GM12878 (cell line): ENCODE data around the gene UQCR11. TPM values are rescaled to one million over a fixed set of nuclear protein-coding genes. Genes with fewer than 3 reads are reported as not detected.

ENCODE experiments used
- ATAC-seq: fragments of 200-7000 bp; cut with Tn5 transposase; 3 replicates; pipeline ENCODE4 v1.9.1; 2020; ENCODE audit warnings: mild to moderate bottlenecking, moderate library complexity
- BruUV-seq: library from RNA; stranded (reverse); fragments of 400-500 nt; replicated peaks from 2 replicates; lab custom pipeline; 2021; lab: Mats Ljungman, UMichigan
- CTCF ChIA-PET: fragments of 300-600 bp; sonication (Branson Sonifier 250); formaldehyde crosslinking; extraction: SDS; loops from one replicate; lab custom pipeline; 2021; ENCODE audit warnings: inconsistent platforms; lab: Yijun Ruan, JAX
- POLR2A ChIA-PET: fragments of 350-600 bp; formaldehyde crosslinking; extraction: SDS; loops from one replicate; lab custom pipeline; 2021; ENCODE audit warnings: inconsistent platforms; lab: Charles Lee
- RAD21 ChIA-PET: fragments of 300-600 bp; sonication (Branson Sonifier 250); formaldehyde crosslinking; loops from one replicate; lab custom pipeline; 2023; ENCODE audit warnings: antibody characterized with exemption; ENCODE audit not compliant: unreplicated experiment; lab: Charles Lee
- SMC1A ChIA-PET: fragments of 300-600 bp; sonication (Branson Sonifier 250); formaldehyde crosslinking; loops from one replicate; lab custom pipeline; 2023; ENCODE audit not compliant: unreplicated experiment, uncharacterized antibody; lab: Charles Lee
- DNase-seq: peaks from one replicate; pipeline ENCODE4 v3.0.0-alpha.2; 2011; ENCODE audit warnings: low read depth, low spot score
- FAIRE-seq: peaks from 3 replicates; lab custom pipeline; 2011; peaks lifted over from hg19 to GRCh38; lab: Jason Lieb, UNC
- H2AFZ ChIP-seq: 2 replicates; pipeline ENCODE4 v1.6.0; 2011; ENCODE audit warnings: low read depth, low read length, control low read depth; ENCODE audit not compliant: control insufficient read depth
- H3K27ac ChIP-seq: 2 replicates; pipeline ENCODE4 v1.5.1; 2011; ENCODE audit warnings: control low read depth; ENCODE audit not compliant: control insufficient read depth, insufficient read depth
- H3K27me3 ChIP-seq, 2 experiments: replicated peaks in 1 of 2; 2 replicates each; pipeline versions ENCODE4 v1.6.0 to v1.6.1; 2011; ENCODE audit warnings: low read length in 1 of 2; ENCODE audit not compliant: control insufficient read depth in 2 of 2, insufficient read depth in 2 of 2
- H3K36me3 ChIP-seq, 2 experiments: 2 replicates each; pipeline ENCODE4 v1.5.1; 2011; ENCODE audit warnings: low read length in 1 of 2; ENCODE audit not compliant: control insufficient read depth in 2 of 2, insufficient read depth in 2 of 2
- H3K4me1 ChIP-seq: 2 replicates; pipeline ENCODE4 v1.6.1; 2011; ENCODE audit warnings: mild to moderate bottlenecking, low read length, moderate library complexity, mixed read lengths; ENCODE audit not compliant: control insufficient read depth, insufficient read depth
- H3K4me2 ChIP-seq: 2 replicates; pipeline ENCODE4 v1.6.0; 2011; ENCODE audit warnings: control low read depth; ENCODE audit not compliant: control insufficient read depth, insufficient read depth
- H3K4me3 ChIP-seq: fragments of 200-600 bp; sonication (generic); 2 replicates; pipeline ENCODE4 v1.5.1; 2016
- H3K79me2 ChIP-seq: 2 replicates; pipeline ENCODE4 v1.6.0; 2011; ENCODE audit warnings: low read length; ENCODE audit not compliant: control insufficient read depth, insufficient read depth
- H3K9ac ChIP-seq: 2 replicates; pipeline ENCODE4 v1.8.0; 2011; ENCODE audit warnings: low read length, control low read depth, mixed read lengths; ENCODE audit not compliant: control insufficient read depth, insufficient read depth
- H3K9me3 ChIP-seq: replicated peaks from 3 replicates; pipeline ENCODE4 v1.5.1; 2011; ENCODE audit warnings: mild to moderate bottlenecking, low read length; ENCODE audit not compliant: control insufficient read depth, insufficient read depth
- H4K20me1 ChIP-seq: 2 replicates; pipeline ENCODE4 v1.6.0; 2011; ENCODE audit not compliant: control insufficient read depth, insufficient read depth
- CBX3 ChIP-seq: fragments of 200-600 bp; sonication (generic); IDR thresholded peaks from 2 replicates; pipeline ENCODE4 v1.6.1; 2016; ENCODE audit warnings: low read depth, borderline replicate concordance
- POLR2A ChIP-seq: IDR thresholded peaks from 2 replicates; pipeline ENCODE4 v1.6.1; 2011; ENCODE audit warnings: low read depth, mild to moderate bottlenecking, low read length
- SMARCA5 ChIP-seq: fragments of 450-650 bp; IDR thresholded peaks from 2 replicates; pipeline ENCODE4 v1.6.1; 2017; ENCODE audit warnings: mild to moderate bottlenecking
- WGBS: methylation state at CpG from one replicate; pipeline ENCODE4 v1.1.6; 2016; ENCODE audit warnings: low lambda C conversion rate; ENCODE audit not compliant: insufficient replicate concordance, insufficient coverage; ENCODE audit errors: missing lambda C conversion rate; 5-methylcytosine and 5-hydroxymethylcytosine counted together
- in situ Hi-C: fragments of 300-500 bp; cut with MboI; formaldehyde crosslinking; loops from 9 replicates; pipeline ENCODE4 v1.14.3; 2018; ENCODE audit warnings: mixed read lengths
- intact Hi-C: fragments of 100-400 bp; cut with micrococcal nuclease; formaldehyde crosslinking; loops from one replicate; pipeline ENCODE4 v1.14.2; 2022; ENCODE audit not compliant: unreplicated experiment
- polyA plus RNA-seq, 11 experiments: library from polyadenylated mRNA; depleted of rRNA in 4 of 11; unstranded in 6 of 11; stranded (reverse) in 5 of 11; fragments of >200 nt; fragmentation: Nextera tagmentation in 4 of 11; fragmentation: Illumina TruSeq in 1 of 11; extraction: Ambion mirVana in 4 of 11; extraction: Trizol in 1 of 11; gene quantifications; 1 replicate in 1 of 11; 2 replicates in 10 of 11; pipeline versions ENCODE4 v1.2.1 to v1.2.3, GENCODE V29; 2011 to 2016; ENCODE audit warnings: inconsistent platforms in 2 of 11, missing spikeins in 2 of 11, low read depth in 1 of 11
- total RNA-seq, 4 experiments: library from RNA; depleted of rRNA in 3 of 4; stranded (reverse); fragments of >200 nt in 3 of 4; fragmentation: Illumina TruSeq in 1 of 4; extraction: Trizol in 1 of 4; gene quantifications; 2 replicates each; pipeline versions ENCODE4 v1.2.1 to v1.2.3, GENCODE V29; 2013 to 2021
- TF ChIP-seq, protein P1 (sequence below), 3 experiments: IDR thresholded peaks in 2 of 3; conservative IDR thresholded peaks in 1 of 3; 2 replicates each; pipeline ENCODE4 v1.5.1; 2011; ENCODE audit warnings: low read depth in 3 of 3, low read length in 3 of 3, mild to moderate bottlenecking in 3 of 3, control low read depth in 2 of 3, moderate library complexity in 2 of 3, inconsistent platforms in 1 of 3, mixed read lengths in 1 of 3; ENCODE audit not compliant: control insufficient read depth in 2 of 3, insufficient read depth in 1 of 3; ENCODE audit errors: extremely low read depth in 1 of 3
- TF ChIP-seq, protein P2 (sequence below): fragments of 150-350 bp; IDR thresholded peaks from 2 replicates; pipeline ENCODE4 v1.6.1; 2014; ENCODE audit warnings: mild to moderate bottlenecking, low read depth, low read length
- TF ChIP-seq, protein P3 (sequence below): IDR thresholded peaks from 2 replicates; pipeline ENCODE4 v1.6.1; 2012; ENCODE audit warnings: low read depth, low read length, improper control_type of control experiment

UQCR11 gene
- total and polyA plus RNA-seq, 10 of the 15 experiments (the other 5 are each of a cell fraction or from before 2014, with no cell fraction given), result 28.6 to 586 (median 193) TPM

DNA sequence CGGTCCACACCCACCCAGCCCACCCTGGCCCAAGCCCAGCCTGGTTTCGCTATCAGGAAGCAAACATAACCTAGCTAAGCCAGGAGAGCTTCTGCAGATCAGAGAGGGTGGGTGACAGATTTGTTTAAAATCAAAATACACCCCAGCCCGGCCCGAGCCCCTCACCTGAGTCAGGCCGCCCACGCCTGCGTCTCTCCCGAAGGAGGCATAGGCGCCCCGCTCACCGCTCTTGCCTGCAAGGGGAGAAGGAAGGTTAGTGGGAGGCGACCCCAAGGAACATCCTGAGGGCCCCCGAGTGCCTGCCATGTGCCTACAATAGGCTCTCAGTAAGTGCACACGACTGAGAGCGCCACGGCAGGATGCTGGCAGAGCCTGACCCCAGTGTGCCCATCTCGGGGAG, 21.9 kb upstream of the UQCR11 start:
- FAIRE-seq (no peak), ATAC-seq (no peak), DNase-seq (no peak)
- Histone ChIP-seq H2AFZ (no peak overlapping the region), H3K9ac (no peak overlapping the region), H3K36me3 (peaks cover 16 to 42% of the 10 kb centered on the region in 2 experiments), H3K4me2 (no peak overlapping the region), H3K79me2 (no peaks in the 10 kb centered on the region), H3K4me3 (no peak overlapping the region), H3K4me1 (no peaks in the 10 kb centered on the region), H3K9me3 (no peaks in the 10 kb centered on the region), H4K20me1 (0 out of 2 replicates have a peak, but pooled peaks cover 4% of the 10 kb centered on the region), H3K27ac (no peak overlapping the region), H3K27me3 (no peaks in the 10 kb centered on the region)
- SMC1A ChIA-PET, result no interaction called here
- TF ChIP-seq POLR2A (0 out of 2 replicates have a peak, but pooled peaks have one; percentile 3), CBX3 (no peak), SMARCA5 (no peak)
- TF ChIP-seq, protein P1, sequence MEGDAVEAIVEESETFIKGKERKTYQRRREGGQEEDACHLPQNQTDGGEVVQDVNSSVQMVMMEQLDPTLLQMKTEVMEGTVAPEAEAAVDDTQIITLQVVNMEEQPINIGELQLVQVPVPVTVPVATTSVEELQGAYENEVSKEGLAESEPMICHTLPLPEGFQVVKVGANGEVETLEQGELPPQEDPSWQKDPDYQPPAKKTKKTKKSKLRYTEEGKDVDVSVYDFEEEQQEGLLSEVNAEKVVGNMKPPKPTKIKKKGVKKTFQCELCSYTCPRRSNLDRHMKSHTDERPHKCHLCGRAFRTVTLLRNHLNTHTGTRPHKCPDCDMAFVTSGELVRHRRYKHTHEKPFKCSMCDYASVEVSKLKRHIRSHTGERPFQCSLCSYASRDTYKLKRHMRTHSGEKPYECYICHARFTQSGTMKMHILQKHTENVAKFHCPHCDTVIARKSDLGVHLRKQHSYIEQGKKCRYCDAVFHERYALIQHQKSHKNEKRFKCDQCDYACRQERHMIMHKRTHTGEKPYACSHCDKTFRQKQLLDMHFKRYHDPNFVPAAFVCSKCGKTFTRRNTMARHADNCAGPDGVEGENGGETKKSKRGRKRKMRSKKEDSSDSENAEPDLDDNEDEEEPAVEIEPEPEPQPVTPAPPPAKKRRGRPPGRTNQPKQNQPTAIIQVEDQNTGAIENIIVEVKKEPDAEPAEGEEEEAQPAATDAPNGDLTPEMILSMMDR (IDR thresholded peaks at IDR 0.05 in 2 of 3, conservative IDR thresholded peaks at IDR 0.05 in 1 of 3; ENCODE audit: control insufficient read depth in 2 of 3, extremely low read depth in 1 of 3, insufficient read depth in 1 of 3, low read depth in 3 of 3, low read length in 3 of 3), result no peak
- TF ChIP-seq, protein P2, sequence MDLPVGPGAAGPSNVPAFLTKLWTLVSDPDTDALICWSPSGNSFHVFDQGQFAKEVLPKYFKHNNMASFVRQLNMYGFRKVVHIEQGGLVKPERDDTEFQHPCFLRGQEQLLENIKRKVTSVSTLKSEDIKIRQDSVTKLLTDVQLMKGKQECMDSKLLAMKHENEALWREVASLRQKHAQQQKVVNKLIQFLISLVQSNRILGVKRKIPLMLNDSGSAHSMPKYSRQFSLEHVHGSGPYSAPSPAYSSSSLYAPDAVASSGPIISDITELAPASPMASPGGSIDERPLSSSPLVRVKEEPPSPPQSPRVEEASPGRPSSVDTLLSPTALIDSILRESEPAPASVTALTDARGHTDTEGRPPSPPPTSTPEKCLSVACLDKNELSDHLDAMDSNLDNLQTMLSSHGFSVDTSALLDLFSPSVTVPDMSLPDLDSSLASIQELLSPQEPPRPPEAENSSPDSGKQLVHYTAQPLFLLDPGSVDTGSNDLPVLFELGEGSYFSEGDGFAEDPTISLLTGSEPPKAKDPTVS, result no peak
- TF ChIP-seq, protein P3, sequence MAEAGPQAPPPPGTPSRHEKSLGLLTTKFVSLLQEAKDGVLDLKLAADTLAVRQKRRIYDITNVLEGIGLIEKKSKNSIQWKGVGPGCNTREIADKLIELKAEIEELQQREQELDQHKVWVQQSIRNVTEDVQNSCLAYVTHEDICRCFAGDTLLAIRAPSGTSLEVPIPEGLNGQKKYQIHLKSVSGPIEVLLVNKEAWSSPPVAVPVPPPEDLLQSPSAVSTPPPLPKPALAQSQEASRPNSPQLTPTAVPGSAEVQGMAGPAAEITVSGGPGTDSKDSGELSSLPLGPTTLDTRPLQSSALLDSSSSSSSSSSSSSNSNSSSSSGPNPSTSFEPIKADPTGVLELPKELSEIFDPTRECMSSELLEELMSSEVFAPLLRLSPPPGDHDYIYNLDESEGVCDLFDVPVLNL, result no peak
- no TSS peak for BruUV-seq
- intact Hi-C loops (no loop called here), in situ Hi-C loops (no loop called here)
- CTCF ChIA-PET, result no interaction called here
- WGBS, result 94% methylated on average over 16 of the region's 17 CpGs
- POLR2A ChIA-PET, result interaction anchor here (1.0 kb wide), 1 partner anchor 11 kb away, joined by 3 read pairs; no protein-coding TSS in a partner anchor
- RAD21 ChIA-PET, result no interaction called here
